Measurements from ENCODE around the gene PIGU. TPM values are rescaled to one million over a fixed set of nuclear protein-coding genes. Genes with fewer than 3 reads are reported as not detected.

Gene PIGU
- total and polyA plus RNA-seq, 2 of the 13 experiments (the other 11 are each of a cell fraction or from before 2014, with no cell fraction given) = 45.5 to 231 TPM

- Histone ChIP-seq H2AFZ (ENCODE audit: low read length) (no peak overlapping the region), H3K27ac (ENCODE audit: extremely low read length, insufficient read depth, low read length) (no peak overlapping the region), H3K9me3 (ENCODE audit: low read length) (no peaks in the 10 kb centered on the region), H3K4me2 (ENCODE audit: low read depth, low read length) (no peak overlapping the region), H3K36me3 (replicated peaks in 1 of 2; ENCODE audit: control insufficient read depth in 1 of 2, insufficient read depth in 2 of 2, low read length in 2 of 2) (peaks cover 11 to 29% of the 10 kb centered on the region in 2 experiments), H4K20me1 (ENCODE audit: insufficient read depth, low read length) (no peaks in the 10 kb centered on the region), H3K79me2 (ENCODE audit: insufficient read depth, low read length) (no peaks in the 10 kb centered on the region), H3K9ac (ENCODE audit: insufficient read depth, low read depth, low read length) (no peak overlapping the region), H3K4me1 (ENCODE audit: insufficient read depth, low read length) (peaks cover 16% of the 10 kb centered on the region), H3K4me3 (replicated peaks in 1 of 3; ENCODE audit: insufficient read depth in 1 of 3, low read depth in 2 of 3, low read length in 3 of 3) (no peak overlapping the region), H3K27me3 (ENCODE audit: control insufficient read depth in 1 of 2, insufficient read depth in 2 of 2, low read length in 2 of 2) (no peaks in the 10 kb centered on the region)
- no peak for DNase-seq (ENCODE audit: low spot score)
- TF ChIP-seq RBM39 (IDR thresholded peaks at IDR 0.05; ENCODE audit: low read depth, low read length, poor library complexity, severe bottlenecking) (no peak), ZNF7 (CRISPR knock-in tag; IDR thresholded peaks at IDR 0.05) (no peak), ZNF770 (CRISPR knock-in tag; IDR thresholded peaks at IDR 0.05) (peak; percentile 51; the same call in 1 of the 2 replicates), PPARG (CRISPR knock-in tag; conservative IDR thresholded peaks at IDR 0.05) (no peak), FOXK1 (CRISPR knock-in tag; IDR thresholded peaks at IDR 0.05; ENCODE audit: borderline replicate concordance, low read depth) (no peak), HNRNPL (IDR thresholded peaks at IDR 0.05; ENCODE audit: low read depth, low read length) (no peak), PRDM4 (CRISPR knock-in tag; IDR thresholded peaks at IDR 0.05; ENCODE audit: borderline replicate concordance) (no peak), CBX5 (CRISPR knock-in tag; IDR thresholded peaks at IDR 0.05; ENCODE audit: borderline replicate concordance) (no peak), THAP7 (CRISPR knock-in tag; IDR thresholded peaks at IDR 0.05) (no peak), ZNF614 (CRISPR knock-in tag; IDR thresholded peaks at IDR 0.05; ENCODE audit: borderline replicate concordance) (no peak), ZNF747 (CRISPR knock-in tag; IDR thresholded peaks at IDR 0.05; ENCODE audit: borderline replicate concordance) (no peak), ATF3 (CRISPR knock-in tag; IDR thresholded peaks at IDR 0.05) (no peak), ZNF564 (CRISPR knock-in tag; IDR thresholded peaks at IDR 0.05) (no peak), ZNF121 (CRISPR knock-in tag; IDR thresholded peaks at IDR 0.05) (peak; percentile 45; the same call in 1 of the 2 replicates), ESRRA (CRISPR knock-in tag; IDR thresholded peaks at IDR 0.05; ENCODE audit: low read depth) (no peak)
- CTCF ChIA-PET (ENCODE audit: low intra/inter-chr PET ratio, low total read pairs) = no interaction called here
- no peak for ATAC-seq
- intact Hi-C loops (cut with micrococcal nuclease; ENCODE audit: unreplicated experiment) (no loop called here), in situ Hi-C loops (cut with HindIII; ENCODE audit: extremely low pct_ligation_motif_present, low pct_unique_long_range_greater_than_20kb) (no loop called here)
- FAIRE-seq = no peak
- BruUV-seq (replicated peaks) = no TSS peak
- POLR2A ChIA-PET = interaction anchor here (0.7 kb wide), 1 partner anchor 23 kb away, joined by 3 read pairs; no protein-coding TSS in a partner anchor
- 93% methylated on average over 1 of the region's 1 CpG for whole genome bisulfite sequencing (ENCODE audit: low lambda C conversion rate)
Measured at GRCh38 chr20:34644951-34645350, 31.9 kb downstream of the PIGU start.
